Thyroid gland (tissue), 4 donors: ENCODE data around the gene RPP21.

Experiments used
- POLR2A ChIP-seq, 2 donors: fragments of 450-650 bp; IDR thresholded peaks; one replicate each; pipeline ENCODE4 v1.6.1; 2017; ENCODE audit warnings: antibody characterized with exemption in 2 of 2, mild to moderate bottlenecking in 2 of 2, moderate library complexity in 1 of 2
- TF ChIP-seq, protein P1 (sequence below), 6 experiments: fragments of 200-600 bp in 3 of 6; fragments of 450-650 bp in 3 of 6; sonication (generic) in 3 of 6; IDR thresholded peaks; one replicate each; pipeline ENCODE4 v1.5.1; 2016 to 2019; ENCODE audit warnings: antibody characterized with exemption in 6 of 6, mild to moderate bottlenecking in 2 of 6, inconsistent platforms in 1 of 6, moderate library complexity in 1 of 6

DNA sequence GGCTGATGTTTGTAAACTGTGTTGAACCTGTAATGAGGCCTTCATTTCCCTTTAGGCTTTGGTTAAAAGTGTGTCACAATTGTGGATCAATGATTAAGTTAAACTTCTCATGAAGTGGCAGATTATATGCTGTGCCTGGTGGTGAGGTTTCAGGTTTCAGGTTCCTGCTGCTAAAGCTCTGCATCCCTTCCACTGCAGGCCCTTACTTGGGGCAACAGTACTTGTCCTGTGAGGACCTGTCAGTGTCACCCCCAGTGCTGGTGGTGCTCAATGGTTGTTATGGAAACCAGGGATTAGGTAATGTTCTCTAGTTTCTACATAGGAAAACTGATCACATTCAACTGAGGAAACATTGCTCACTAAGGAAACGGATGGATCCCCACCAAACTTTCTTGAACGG is 18.5 kb downstream of the RPP21 start:
- TF ChIP-seq, protein P1, sequence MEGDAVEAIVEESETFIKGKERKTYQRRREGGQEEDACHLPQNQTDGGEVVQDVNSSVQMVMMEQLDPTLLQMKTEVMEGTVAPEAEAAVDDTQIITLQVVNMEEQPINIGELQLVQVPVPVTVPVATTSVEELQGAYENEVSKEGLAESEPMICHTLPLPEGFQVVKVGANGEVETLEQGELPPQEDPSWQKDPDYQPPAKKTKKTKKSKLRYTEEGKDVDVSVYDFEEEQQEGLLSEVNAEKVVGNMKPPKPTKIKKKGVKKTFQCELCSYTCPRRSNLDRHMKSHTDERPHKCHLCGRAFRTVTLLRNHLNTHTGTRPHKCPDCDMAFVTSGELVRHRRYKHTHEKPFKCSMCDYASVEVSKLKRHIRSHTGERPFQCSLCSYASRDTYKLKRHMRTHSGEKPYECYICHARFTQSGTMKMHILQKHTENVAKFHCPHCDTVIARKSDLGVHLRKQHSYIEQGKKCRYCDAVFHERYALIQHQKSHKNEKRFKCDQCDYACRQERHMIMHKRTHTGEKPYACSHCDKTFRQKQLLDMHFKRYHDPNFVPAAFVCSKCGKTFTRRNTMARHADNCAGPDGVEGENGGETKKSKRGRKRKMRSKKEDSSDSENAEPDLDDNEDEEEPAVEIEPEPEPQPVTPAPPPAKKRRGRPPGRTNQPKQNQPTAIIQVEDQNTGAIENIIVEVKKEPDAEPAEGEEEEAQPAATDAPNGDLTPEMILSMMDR (IDR thresholded peaks at IDR 0.05): no peak
- no peak for TF ChIP-seq POLR2A (IDR thresholded peaks at IDR 0.05)
